Measurements from ENCODE around the gene SNUPN.
A peak's percentile ranks its signal among the peaks of the same experiment; 100 is the strongest.
"Not testable (repeated sequence)": the region's sequence is repeated elsewhere in the genome, so short reads cannot be mapped to it uniquely, and the experiment has no call there.

The SNUPN gene

DNA sequence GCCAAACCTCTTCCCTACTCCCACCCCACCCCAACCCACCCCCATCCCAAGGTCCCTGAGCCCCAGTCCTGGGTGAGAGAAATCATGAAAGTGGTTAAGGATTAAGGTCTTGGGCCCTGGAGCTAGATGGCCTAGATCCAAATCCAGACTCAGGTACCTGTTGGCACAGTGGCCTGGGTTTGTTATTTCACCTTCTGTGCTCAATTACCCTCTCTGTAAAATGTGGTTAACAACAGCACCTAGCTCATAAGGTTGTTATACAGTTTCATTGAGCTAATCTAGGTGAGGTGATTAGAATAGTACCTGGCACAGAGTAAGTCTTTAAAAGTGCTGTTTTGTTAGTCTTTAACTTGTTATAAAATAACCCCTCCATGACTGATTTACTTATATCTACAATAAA is 6.4 kb upstream of the SNUPN start:
- no peak for DNase-seq

DNA sequence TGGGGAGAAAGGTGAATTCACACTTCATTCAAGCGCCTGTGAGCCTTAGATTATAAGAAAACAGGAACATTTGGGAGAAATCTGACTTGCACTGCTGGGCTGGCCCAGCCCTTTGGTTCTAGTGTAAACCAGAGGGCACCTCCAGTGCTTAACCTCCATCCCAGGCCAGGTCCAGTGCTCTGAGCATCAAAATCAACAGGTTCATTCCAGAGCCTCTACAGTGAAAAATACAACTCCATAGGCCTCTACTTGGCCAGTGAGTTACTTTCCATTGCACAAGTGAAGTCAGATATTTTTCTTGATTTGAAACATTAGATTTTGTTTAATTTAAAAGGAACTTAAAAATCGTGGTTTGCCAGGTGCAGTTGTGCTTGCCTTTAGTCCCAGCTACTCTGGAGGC is 3.0 kb downstream of the SNUPN start:
- DNase-seq = no peak

DNA sequence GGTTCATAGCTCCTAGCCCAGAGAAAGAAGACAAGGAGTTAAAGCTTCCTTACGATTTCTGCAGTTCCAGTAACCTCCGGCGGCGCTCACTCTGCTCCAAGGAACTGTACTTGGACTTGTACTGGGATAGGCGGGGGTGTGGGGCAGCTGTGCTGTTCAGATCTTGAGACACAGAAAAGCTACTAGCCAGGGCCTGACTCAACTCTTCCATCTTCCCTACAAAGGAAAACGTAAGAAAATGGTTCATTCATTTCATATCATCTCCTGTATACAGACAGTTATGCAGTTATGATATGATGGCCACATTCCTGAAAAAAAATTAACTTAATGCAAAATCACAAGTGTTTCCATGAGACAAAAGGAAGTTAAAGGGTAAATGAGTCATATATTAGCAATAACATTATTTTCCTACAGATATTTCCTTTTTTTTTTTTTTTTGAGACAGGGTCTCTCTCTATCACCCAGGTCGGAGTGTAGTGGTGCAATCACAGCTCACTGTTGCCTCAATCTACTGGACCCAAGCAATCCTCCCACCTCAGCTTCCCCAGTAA is 4.6 kb downstream of the SNUPN start:
- DNase-seq = no peak

DNA sequence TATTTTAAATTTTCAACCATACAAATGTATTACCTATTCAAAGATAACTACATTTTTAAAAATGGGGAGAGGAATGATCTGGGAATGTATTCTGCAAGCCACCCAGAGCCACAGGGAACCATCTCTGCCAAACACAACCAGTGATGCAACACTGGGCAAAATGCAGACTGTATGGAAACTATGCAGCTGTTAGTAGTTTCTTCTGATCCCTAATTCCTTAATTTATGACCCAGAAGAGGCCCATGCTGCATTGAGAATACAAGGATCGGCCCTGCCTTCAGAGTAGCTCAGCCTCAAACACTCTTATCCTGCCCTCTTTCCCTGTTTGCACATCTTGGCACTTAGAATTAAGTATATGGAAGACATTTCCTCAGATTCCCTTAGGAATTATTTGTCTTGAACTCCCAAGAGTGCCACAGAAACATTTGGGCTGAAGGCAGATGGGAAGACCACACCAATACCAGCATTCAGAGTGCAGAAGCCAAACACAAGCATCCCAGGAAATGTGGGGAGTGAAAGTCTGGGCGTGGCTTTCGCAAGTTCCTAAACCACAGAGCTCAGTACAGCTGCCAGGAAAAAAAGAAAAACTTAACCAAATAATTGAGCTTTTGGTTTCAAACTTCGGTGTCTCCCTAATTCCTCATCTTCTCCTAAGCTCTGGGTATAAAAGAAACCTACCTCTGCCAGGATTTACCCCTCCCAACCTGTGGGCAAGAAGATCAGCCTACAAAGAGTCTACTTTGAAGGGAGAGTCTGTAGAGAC is 5.3 kb downstream of the SNUPN start:
- DNase-seq = no peak

DNA sequence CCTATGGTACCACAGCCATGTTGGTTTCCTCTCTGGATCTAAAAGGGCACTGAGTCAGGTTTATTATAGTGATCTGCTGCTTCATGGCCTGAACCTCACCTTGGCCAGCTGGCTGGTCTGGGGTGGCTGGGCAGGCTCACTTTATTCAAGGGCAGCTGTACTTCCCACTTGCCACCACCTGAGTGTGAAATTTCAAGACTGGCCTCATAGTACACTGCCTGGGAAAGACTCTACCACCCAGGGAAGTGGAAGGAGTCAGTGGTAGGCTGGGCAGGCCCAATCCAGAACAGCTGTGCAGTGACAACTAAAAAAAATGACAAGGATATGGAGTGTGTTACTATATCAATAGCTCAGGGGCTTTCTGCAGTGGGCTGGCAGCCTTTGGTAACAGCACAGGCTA is 8.8 kb downstream of the SNUPN start:
- DNase-seq = no peak

DNA sequence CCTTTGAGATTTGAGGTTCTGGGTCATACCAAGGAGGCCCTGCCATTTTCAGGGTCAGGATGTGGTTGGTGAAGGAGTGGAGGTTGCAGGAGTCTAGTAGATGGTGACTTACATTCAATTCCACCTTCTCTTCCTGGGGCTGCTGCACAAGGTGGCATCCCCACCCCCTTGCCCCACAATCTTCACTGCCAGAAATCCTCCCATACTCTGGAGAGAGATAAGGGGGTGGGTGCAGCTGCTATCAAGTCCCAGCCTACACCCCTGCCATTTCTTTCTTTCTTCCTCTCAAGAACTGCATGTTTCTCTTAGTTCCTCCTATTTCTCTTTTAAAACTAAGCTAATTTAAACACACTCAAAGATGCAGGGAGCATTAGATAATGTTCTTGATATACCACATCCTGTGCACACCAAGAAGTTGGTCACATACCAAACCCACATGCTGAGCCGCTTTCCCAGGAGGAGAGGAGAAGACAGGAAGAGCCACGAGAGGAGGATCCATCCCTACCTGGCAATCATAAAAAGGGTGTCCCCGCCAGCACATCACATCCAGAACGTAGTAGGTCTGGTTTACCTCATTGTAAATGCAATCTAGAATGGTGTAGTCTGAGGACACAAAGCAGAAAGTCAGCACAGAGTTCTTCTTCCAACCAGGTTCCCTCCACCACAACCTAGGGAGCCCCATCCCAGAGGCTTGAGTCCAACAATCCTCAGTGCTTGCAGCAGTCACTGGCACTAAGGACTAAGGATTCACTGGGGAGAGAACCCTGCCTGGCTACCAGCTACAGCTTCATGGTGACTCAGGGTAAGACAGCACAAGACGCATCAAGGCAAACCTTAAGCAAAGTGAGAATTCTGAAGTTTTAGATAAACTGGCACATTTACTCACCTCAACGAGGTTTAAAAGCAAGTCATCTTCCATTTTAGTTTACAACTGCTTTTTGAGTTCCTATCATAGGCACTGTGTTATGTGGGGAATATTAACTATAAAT is 18.5 kb downstream of the SNUPN start:
- DNase-seq = no peak

DNA sequence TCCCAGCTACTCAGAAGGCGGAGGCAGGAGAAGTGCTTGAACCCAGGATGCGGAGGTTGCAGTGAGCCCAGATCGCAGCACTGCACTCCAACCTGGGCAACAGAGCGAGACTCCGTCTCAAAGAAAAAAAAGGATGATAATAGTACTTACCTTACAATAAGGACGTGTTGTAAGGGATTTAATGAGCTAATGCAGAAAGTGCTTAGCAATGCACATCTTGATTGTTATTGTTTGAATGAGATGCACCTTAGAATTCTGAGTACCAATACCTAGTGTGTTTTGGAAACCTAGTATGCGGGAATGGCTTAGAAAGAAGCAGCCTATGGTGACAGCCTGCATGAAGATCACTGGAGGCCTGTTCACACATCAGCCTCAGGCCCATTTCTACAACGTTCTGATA is 19.5 kb downstream of the SNUPN start:
- DNase-seq = no peak

DNA sequence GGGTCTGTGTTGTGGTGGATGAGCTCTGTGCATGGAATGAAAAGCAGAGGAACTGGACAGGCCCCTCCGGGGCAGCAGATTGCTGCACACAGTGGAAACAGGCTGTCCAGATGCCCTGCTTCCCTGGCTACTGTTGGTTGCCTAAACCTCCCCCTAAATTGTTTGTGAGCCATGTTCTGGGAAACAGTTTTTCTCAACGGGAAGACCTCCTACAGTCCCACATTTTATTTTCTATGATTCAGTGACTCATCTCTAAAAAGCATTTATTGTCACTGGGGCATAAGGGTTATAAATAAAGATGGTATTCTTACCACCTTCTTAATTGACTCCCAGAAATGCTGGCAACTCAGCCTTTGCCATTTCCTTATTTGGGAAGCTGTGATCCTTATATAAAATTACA is 26.1 kb downstream of the SNUPN start:
- DNase-seq = no peak

DNA sequence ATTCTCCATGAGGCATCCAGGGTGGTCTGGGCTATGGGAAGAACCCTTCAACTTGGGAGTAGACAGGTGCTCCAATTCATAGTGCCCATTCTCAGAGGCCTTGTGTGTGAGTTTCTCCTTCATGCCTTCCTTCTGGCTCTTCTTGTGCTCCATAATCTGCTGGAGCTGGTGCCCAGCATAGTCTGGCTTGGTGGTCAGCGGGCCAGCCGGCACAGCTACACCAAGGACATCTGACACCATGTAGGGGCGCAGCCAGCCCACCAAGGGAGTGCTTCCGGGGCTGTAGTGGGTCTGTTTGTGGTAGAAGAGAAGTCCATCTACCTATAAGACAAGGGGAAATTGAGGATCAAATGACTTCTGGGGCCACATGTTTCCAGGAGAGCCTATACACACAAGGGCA is 27.2 kb downstream of the SNUPN start:
- no peak for DNase-seq

DNA sequence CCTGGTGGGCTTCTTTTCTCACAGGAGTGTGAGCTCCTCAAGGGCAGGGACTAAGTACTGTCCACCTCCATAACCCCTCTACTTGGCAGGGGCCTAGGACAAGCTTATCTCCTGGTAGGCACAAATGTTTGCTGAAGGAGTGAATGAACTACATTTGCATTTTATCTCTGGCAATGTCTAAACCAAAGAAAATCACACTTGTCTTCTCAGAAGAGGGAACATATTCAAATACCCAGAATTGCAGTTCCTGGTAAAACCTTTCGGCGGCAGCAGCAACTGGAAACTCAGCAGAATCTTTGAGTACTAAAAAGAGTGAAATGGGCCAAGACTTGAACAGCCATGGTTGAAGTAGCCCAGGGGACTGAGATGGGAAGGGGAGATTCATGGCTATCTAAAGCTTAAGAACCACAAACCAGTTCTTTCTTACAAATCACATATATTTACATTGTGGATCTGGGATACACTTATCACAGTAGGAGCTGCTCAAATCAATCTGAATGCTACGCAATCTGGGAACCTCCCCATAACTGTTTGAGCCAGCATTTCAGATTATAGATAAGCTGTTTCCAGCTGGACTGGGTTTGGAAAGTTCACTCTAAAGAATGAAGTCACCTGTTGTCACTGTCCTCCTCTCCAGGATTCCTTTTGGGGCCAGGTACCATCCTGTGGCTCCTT is 27.7 kb downstream of the SNUPN start:
- no peak for DNase-seq

DNA sequence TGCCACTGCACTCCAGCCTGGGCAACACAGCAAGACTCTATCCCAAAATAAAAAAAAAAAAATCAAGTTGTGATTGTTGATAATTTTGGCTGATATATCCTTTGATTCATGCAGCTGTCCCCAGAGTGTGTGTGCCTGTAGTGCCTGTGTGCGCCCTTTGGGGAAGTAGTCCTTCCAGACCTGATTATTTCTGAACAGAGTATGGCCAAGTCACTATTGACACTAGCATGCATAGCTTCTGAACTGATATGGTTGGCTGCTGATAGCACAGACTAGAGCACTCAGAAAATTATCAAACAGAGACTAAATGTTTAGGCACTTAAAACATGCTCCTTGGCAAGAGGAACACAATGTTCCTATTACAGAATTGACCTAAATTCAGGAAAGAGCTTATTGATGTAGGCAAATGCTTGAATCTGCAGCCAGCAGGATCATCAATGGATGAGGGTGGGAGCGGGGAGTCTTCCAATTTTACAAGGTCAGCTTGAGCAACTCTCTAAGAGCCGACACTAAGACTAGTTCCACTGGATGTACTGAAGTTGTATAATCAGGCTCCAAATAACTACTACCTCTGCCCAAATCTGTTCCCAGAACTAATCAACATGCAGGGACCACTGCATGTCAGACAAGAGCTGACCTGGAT is 28.7 kb downstream of the SNUPN start:
- no peak for DNase-seq

DNA sequence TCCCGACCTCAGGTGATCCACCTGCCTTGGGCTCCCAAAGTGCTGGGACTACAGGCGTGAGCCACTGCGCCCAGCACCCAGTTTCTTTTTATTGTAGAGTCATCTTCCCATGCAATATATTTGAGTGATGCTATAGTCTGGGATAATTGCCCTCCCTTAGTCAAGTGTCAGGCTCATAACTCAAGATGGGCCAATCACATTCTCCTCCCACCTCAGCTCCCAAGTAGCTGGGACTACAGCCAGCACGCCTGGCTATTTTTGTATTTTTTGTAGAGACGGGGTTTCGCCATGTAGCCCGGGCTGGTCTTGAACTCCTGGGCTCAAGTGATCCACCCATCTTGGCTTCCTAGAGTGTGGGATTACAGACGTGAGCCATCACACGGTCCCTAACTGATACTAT is 31.2 kb downstream of the SNUPN start:
- DNase-seq = no peak

DNA sequence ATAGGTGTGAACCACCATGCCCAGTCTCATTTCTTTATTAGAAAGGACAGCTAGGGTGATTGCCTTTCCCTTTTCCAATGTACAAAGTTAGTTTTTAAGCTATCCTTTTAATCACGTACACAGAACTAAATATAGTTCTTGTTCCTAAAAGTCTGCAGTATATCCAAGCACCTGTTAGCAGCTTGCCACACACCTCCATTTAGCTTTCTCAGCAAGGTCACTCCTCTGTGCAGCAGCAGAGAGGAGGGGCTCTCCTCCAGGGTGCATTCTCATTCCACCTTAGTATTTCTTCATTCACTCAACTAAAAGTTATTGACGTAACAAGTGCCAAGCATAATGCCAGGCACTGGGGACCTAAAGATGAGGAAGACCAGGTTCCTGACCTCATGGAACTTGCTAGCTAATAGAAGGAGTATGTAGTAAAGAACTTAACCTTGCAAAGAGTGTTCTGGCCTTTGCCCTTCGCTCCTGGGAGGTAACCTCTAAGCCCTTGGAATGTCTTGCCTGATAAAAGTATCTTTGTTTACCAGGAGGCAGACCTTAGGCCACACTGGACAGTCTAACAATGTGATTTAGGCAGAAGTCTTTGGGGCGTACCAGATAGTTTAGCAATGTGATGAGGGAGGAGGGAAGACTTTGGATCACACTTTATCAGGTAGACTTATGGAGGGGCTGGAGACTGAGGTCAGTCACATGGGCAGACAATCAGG is 33.7 kb downstream of the SNUPN start:
- DNase-seq = no peak

DNA sequence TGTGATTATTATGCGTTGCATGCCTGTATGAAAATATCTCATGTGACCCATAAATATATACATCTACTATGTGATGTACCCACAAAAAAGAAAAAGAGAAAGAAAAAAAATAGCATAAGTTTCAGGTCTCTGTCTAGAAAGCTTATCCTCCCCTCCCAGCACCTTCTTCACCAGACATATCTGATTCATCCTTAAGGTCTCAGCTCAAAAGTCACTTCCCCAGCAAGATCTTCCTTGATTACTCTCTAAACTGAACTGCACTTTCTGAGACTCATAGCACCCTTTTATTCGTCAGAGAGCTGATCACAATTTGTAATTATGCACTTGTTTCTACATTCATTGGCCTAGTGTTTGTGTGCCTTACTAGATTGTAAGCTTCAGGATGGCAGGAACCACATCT is 35.3 kb downstream of the SNUPN start:
- DNase-seq = no peak

DNA sequence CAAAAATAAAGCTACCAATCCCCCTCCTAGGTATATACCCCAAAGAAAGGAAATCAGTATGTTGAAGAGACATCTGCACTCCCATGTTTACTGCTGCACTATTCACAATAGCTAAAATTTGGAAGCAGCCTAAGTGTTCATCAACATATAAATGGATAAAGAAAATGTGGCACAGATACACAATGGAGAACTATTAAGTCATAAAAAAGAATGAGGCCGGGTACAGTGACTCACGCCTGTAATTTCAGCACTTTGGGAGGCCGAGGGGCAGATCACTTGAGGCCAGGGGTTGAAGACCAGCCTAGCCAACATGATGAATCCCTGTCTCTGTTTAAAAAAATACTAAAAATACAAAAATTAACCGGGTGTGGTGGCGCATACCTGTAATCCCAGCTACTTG is 36.5 kb downstream of the SNUPN start:
- DNase-seq = no peak

DNA sequence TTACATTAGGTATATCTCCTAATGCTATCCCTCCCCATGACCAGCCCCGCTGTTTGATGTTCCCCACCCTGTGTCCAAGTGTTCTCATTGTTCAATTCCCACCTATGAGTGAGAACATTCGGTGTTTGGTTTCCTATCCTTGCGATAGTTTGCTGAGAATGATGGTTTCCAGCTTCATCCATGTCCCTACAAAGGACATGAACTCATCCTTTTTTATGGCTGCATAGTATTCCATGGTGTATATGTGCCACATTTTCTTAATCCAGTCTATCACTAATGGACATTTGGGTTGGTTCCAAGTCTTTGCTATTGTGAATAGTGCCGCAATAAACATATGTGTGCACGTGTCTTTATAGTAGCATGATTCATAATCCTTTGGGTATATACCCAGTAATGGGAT is 39.1 kb downstream of the SNUPN start:
- not testable (repeated sequence) for DNase-seq

DNA sequence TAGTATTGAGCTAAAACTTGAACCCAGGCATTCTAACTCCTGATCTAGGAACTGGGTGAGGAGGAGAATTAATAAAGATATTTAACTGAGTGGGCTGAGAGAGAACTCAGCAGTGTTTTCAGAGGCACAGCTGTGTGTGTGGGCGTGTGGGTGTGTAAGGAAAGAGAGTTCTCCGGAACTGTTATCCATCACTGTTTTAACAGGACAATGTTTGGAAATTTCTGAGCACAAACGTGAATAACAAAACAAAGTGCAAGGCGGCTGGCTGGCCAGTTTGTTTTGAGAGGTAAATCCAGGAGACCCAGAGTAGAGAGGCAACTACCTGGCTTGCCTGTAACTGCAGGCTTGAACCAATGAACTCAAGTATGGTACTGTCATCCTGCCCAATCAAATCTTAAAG is 41.4 kb downstream of the SNUPN start:
- no peak for DNase-seq

DNA sequence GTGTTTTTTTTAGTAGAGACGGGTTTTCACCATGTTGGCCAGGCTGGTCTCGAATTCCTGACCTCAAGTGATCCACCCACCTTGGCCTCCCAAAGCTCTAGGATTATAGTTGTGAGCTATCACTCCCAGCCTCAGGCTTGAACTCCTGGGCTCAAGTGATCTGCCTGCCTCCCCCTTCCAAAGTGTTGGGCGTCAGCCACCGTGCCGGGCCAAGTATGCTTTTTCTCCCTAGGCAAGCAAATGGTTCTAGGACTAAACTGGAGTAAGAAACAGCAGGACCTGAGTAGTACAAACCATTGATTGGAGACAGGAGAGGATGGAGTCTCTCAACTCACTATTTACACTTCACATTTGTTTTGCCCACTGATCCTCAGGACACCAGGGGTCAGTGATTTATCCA is 41.8 kb downstream of the SNUPN start:
- DNase-seq = no peak

DNA sequence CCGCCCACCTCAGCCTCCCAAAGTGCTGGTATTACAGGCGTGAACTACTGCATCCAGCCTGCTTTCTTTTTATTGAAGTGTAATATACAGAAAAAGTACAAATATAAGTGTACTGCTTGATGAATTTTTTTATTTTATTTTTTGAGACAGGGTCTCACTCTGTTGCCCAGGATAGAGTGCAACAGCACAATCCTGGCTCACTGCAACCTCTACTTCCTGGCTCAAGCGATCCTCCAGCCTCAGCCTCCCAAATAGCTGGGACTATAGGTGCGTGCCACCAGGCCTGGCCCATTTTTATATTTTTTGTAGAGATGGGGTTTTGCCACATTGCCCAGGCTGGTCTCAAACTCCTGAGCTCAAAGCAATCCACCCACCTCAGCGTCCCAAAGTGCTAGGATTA is 42.6 kb downstream of the SNUPN start:
- not testable (repeated sequence) for DNase-seq

DNA sequence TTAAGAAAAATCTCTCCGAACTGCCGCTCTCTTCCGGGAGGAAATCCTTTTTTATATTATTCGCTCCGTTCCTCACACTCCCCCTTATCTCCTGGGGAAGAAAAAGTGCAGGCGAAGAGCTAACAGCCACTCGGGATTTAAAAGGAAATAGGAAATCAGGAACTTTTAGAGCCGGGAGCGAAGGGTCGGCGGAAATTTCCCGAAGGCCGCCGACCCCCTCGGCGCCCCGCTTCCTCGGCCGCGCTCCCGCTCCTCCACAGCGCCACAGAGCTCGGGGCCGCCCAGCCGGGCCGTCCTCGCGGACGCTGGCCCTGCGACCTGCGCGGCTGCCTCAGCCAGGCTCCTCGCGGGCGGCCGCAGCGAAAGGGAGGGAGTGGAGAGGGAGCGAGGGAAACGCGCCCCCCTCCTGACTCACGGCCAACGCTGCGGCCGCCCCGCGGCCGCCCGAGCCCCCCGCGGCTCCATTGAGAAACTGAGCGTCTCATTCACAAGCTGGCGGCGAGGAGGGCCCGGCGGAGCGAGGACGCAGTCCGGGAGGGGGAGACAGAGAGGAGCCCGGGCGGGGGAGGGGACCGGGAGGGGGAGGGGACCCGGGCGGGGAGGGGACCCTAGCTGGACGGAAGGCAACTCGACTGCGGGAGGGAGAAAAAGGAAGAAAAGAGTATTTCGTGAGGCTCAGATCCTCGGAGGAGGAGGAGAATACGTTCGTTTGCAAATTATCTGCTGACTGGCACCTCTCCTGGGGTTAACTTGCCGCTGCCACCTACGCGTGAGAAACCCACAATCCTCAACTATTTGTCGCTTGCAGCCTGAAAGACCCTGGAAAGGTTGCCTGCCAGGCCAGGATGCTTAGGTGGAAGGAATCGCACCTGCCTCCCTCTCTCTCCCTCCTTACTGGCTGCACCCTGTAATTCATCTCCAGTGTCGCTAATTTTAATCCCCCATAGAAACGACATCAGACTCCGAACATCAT is 46.3 kb downstream of the SNUPN start, which contains the start of gene PTPN9:
TSS of gene PTPN9 (minus strand) at position 368 of the 973 bp plus-strand sequence. CDS start 539 bp downstream, outside the sequence.
- DNase-seq = peak; percentile 3 to 73

All from NCI-H446 (cell line).